ENCODE data around the gene AANAT. TPM values are rescaled to one million over a fixed set of nuclear protein-coding genes. Genes with fewer than 3 reads are reported as not detected.

Gene AANAT
- total RNA-seq, 6 experiments from 2014 or later, result 0.21 TPM; not detected in 5

DNA sequence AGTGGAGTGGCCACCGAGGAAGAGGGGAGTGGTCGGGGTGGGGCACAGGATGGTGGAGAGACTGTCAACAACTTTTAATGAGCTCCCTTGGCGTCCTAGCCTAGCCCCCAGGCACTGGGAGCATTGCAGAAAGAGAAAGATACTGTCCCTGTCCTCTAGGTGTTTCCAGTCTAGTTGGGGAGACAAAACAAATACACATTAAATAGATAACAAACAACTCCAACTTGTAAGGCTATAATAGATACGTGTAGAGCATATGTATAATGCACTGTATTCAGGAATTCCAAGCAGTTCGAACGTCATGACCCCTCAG lies 14.0 kb upstream of the AANAT start:
- Mint-ChIP-seq H3K9me3 (no peaks in the 10 kb centered on the region), H3K27ac (peak overlapping the region; percentile 61), H3K4me1 (ENCODE audit: low read depth) (peaks cover 31% of the 10 kb centered on the region), H3K27me3 (ENCODE audit: insufficient read depth) (no peaks in the 10 kb centered on the region), H3K4me3 (peak overlapping the region; percentile 96), H3K36me3 (ENCODE audit: low read depth) (no peaks in the 10 kb centered on the region)
- TF ChIP-seq, protein P1, sequence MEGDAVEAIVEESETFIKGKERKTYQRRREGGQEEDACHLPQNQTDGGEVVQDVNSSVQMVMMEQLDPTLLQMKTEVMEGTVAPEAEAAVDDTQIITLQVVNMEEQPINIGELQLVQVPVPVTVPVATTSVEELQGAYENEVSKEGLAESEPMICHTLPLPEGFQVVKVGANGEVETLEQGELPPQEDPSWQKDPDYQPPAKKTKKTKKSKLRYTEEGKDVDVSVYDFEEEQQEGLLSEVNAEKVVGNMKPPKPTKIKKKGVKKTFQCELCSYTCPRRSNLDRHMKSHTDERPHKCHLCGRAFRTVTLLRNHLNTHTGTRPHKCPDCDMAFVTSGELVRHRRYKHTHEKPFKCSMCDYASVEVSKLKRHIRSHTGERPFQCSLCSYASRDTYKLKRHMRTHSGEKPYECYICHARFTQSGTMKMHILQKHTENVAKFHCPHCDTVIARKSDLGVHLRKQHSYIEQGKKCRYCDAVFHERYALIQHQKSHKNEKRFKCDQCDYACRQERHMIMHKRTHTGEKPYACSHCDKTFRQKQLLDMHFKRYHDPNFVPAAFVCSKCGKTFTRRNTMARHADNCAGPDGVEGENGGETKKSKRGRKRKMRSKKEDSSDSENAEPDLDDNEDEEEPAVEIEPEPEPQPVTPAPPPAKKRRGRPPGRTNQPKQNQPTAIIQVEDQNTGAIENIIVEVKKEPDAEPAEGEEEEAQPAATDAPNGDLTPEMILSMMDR (IDR thresholded peaks at IDR 0.05), result peak; percentile 50
- no peak for DNase-seq

DNA sequence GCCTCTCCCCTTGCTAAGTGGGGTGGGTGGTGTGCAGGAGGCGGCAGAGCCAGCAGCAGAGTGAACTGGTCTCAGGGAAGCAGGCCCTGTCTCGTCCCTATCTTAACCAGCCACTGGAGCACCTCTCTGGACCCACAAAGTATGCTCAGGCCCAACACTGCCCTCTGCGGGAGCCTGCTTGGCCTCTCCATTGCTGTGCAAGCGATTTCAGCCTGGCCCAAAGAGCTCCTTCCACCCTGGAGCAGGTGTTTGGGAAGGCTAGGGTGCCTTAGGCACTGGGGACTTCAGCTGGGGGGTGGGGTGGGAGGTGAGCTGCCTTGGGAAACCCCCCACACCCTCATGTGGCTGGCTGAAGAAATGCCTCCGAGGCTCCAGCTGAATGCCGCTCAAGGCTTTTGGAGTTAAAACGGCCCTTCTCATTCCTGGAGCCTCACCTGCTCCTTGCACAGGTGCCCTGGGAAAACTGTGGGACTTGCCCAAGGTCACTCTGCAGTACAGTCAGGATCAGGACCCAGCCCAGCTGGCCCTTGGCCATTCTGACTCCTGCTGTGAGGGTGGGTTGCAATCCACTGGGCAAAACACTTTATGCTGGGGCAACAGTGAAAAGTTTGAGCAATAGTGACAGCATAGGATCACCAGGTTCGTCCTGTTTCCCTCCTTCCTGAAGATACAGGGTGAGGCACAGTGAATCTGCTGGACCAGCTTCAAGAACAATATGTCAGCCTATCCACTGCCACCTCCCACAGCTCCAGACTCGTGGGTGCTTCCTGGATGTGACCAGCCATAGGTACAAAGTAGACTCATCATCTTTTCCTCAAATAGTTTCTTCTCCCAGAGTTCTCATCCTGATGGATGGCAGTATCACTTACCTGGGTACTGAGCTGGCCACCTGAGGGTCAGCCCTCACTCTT lies 8.6 kb upstream of the AANAT start:
- Mint-ChIP-seq H3K9me3 (no peaks in the 10 kb centered on the region), H3K27me3 (ENCODE audit: insufficient read depth) (peaks cover 5% of the 10 kb centered on the region; the same call in 1 of the 2 replicates), H3K4me1 (ENCODE audit: low read depth) (no peaks in the 10 kb centered on the region), H3K27ac (no peak overlapping the region), H3K36me3 (ENCODE audit: low read depth) (no peaks in the 10 kb centered on the region), H3K4me3 (no peak overlapping the region)
- DNase-seq, result peak; percentile 54
- TF ChIP-seq, protein P1 (IDR thresholded peaks at IDR 0.05), result peak; percentile 74

DNA sequence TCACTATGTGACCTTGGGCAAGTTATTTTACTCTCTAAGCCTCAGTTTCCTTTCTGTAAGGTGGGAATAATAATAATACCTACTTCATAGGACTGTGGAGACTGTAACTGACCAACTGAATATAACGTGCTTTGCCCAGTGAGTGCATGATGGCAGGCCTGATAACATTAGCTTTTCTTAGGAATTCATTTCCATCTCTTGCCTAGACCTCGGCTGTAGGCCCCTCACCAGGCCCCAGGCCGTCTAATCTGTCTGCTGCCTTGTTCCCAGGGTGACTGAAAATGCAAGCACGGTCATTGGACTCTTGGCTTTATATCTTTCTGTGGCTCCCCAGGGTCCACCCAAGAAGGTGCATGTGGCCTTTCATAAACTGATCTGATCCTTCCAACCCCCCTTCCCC lies 7.7 kb upstream of the AANAT start:
- no peaks in the 10 kb centered on the region for H3K9me3 Mint-ChIP-seq
- peaks cover 5% of the 10 kb centered on the region; the same call in 1 of the 2 replicates for H3K27me3 Mint-ChIP-seq (ENCODE audit: insufficient read depth)
- H3K4me3 Mint-ChIP-seq, result no peak overlapping the region
- no peaks in the 10 kb centered on the region for H3K36me3 Mint-ChIP-seq (ENCODE audit: low read depth)
- H3K27ac Mint-ChIP-seq, result no peak overlapping the region
- TF ChIP-seq, protein P1 (IDR thresholded peaks at IDR 0.05), result no peak
- H3K4me1 Mint-ChIP-seq (ENCODE audit: low read depth), result no peaks in the 10 kb centered on the region
- DNase-seq, result no peak

DNA sequence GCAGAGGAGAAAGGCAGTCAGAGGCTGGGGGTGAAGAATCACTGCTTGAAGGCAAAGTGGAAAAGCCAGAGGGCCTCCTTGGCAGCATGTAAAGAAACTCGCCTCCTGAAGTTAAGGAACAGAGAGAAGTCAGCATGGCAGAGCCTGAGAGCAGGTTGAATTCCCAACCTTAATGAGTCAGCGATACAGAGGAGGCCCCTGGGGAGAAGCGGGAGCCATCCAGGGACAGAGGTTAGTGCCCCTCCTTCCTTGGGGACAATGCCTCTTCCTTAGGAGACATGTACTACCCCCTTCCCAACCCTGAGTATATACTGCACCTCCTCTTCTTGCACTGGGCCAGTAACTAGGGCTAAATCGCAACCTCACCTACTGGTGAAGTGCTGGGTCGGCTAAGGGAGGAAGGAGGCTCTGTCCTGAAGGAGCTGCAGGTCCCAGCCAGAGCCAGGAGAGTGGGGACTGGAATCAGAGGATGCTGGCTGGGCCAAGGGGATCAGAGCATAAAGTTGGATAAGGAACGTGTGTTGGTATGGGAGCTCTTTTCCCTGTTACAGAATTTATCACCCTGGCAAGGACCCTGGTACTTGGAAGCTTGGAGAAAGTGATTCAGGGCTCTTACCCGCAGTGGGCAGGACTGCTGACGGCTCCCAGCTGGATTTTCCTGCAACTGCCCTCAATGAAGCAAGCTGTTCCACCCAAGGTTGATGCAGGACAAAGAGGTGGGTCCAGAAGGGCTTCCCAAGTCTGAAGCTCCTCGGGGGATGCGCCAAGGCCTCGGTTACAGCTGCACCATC lies 5.4 kb upstream of the AANAT start:
- H3K4me1 Mint-ChIP-seq (ENCODE audit: low read depth), result peaks cover 6% of the 10 kb centered on the region; the same call in 1 of the 2 replicates
- TF ChIP-seq, protein P1 (IDR thresholded peaks at IDR 0.05), result no peak
- H3K27me3 Mint-ChIP-seq (ENCODE audit: insufficient read depth), result peaks cover 6% of the 10 kb centered on the region; the same call in 1 of the 2 replicates
- no peaks in the 10 kb centered on the region for H3K36me3 Mint-ChIP-seq (ENCODE audit: low read depth)
- no peak overlapping the region for H3K4me3 Mint-ChIP-seq
- DNase-seq, result no peak
- no peak overlapping the region for H3K27ac Mint-ChIP-seq
- no peaks in the 10 kb centered on the region for H3K9me3 Mint-ChIP-seq

DNA sequence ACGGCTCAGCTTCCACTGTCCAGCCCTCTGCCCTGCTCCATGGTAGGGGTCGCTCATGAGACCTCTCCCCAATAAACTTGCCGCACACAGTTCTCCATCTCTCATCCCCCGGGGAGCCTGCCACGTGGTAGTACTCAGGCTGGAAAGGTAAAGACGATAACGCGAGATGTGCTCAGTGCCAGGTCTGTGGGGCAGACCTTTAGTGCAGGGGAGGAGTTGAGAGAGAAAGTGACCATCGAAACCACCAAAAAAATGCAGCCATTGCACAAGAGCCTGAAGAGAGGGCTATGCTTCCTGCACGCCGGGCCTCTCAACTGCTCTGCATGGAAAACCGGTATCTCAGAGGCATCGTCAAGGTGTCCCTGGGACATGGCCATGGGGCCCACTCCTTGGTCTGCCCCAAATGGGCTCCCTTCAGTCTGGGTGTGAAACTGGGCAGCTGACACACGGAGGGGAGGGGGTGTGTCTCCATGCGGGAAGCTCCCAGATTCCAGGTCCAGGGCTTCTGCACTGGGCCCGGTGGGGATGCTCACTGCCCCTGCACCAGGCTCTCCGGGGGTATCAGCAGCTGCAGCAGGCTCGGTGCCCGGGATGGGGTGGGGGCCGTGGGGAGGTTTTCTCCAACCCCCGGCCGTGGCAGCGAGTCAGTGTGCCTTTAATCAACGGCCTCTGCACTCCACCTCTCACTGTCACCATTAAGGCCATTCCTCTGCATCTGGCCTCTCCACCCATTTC lies 4.7 kb upstream of the AANAT start:
- Mint-ChIP-seq H3K4me1 (ENCODE audit: low read depth) (peaks cover 6% of the 10 kb centered on the region; the same call in 1 of the 2 replicates), H3K36me3 (ENCODE audit: low read depth) (no peaks in the 10 kb centered on the region), H3K27me3 (ENCODE audit: insufficient read depth) (peaks cover 6% of the 10 kb centered on the region; the same call in 1 of the 2 replicates), H3K4me3 (no peak overlapping the region), H3K27ac (no peak overlapping the region), H3K9me3 (no peaks in the 10 kb centered on the region)
- DNase-seq, result no peak
- TF ChIP-seq, protein P1 (IDR thresholded peaks at IDR 0.05), result no peak
